Measurements from ENCODE around the gene KRT86.
"Not testable (repeated sequence)": the region's sequence is repeated elsewhere in the genome, so short reads cannot be mapped to it uniquely, and the experiment has no call there.

DNA sequence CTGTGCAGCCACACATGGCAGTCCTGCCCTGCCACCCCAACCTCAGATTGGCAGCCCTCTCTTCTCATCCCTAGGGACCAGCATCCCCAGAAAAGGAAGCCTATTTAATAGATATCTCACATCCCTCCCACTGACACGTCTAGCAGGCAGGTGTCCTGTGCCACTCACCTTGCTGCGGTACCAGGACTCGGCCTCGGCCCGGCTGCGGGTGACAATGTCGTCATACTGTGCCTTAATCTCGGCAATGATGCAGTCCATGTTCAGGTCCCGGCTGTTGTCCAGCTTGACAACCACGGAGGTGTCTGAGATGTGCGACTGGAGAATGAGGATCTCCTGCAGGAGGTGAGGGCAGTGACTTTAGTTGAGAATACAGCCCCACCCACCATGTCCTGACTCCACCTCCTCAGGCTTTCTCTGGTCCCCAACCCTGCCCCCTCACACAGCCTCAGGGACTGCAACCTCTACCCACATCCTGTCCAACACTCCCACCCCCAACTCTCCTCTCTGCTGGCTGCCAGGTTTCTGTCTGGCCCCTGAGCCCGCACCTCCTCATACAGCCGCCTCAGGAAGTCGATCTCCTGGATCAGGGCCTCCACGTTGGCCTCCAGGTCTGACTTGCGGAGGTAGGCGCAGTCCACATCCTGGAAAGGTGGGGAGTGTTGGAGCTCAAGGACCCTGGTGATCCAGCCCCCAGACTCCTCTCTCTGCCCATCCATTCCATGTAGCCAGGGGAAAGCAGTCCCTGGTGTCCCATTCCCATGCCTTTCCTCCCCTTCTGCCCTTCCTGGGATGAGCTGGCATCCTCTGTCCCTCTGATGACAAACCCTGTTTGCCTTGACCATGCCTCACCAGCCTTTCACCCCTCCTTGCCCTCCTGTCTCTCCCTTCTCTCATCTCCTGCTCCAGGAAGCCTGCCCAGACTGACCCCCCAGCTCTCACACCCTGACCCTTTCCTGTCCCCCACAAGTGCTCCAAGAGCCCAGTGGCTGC, 13.7 kb downstream of the KRT86 start:
- not testable (repeated sequence) for TF ChIP-seq CTCF (IDR thresholded peaks at IDR 0.05 in 8 of 11, conservative IDR thresholded peaks at IDR 0.05 in 3 of 11); POLR2A (IDR thresholded peaks at IDR 0.05)

All from spleen (tissue), 7 donors.